ENCODE data around the gene BST2.
"Not testable (repeated sequence)": the region's sequence is repeated elsewhere in the genome, so short reads cannot be mapped to it uniquely, and the experiment has no call there.

BST2 gene

GRCh38 chr19:17389957-17390664 lies 15.3 kb downstream of the BST2 start:
- no peak for DNase-seq (ENCODE audit: low read depth, low spot score)

GRCh38 chr19:17389288-17389687 lies 16.1 kb downstream of the BST2 start:
- DNase-seq (ENCODE audit: low read depth, low spot score), result no peak

GRCh38 chr19:17385878-17386611 lies 19.4 kb downstream of the BST2 start:
- DNase-seq (ENCODE audit: low read depth, low spot score), result no peak

GRCh38 chr19:17380426-17381138 lies 24.8 kb downstream of the BST2 start:
- no peak for DNase-seq (ENCODE audit: low read depth, low spot score)

- no peak for DNase-seq (ENCODE audit: low read depth, low spot score)
Measured at GRCh38 chr19:17379221-17379631, 26.2 kb downstream of the BST2 start.

GRCh38 chr19:17378271-17378670 lies 27.2 kb downstream of the BST2 start:
- no peak for DNase-seq (ENCODE audit: low read depth, low spot score)

GRCh38 chr19:17376935-17377600 lies 28.4 kb downstream of the BST2 start, which contains the start of gene PLVAP:
Gene PLVAP, minus strand, starts transcription at chr19:17377342. Its CDS starts 54 bp downstream, at chr19:17377288.
- DNase-seq (ENCODE audit: low read depth, low spot score), result no peak

GRCh38 chr19:17370026-17370587 lies 35.3 kb downstream of the BST2 start:
- no peak for DNase-seq (ENCODE audit: low read depth, low spot score)

GRCh38 chr19:17365361-17365760 lies 40.1 kb downstream of the BST2 start:
- DNase-seq (ENCODE audit: low read depth, low spot score), result no peak

GRCh38 chr19:17363852-17364605 lies 41.4 kb downstream of the BST2 start:
- not testable (repeated sequence) for DNase-seq (ENCODE audit: low read depth, low spot score)

GRCh38 chr19:17359905-17360800 lies 45.3 kb downstream of the BST2 start:
- no peak for DNase-seq (ENCODE audit: low read depth, low spot score)

- DNase-seq (ENCODE audit: low read depth, low spot score), result no peak
Measured at GRCh38 chr19:17358395-17358794, 47.0 kb downstream of the BST2 start.

GRCh38 chr19:17357724-17358123 lies 47.7 kb downstream of the BST2 start:
- DNase-seq (ENCODE audit: low read depth, low spot score), result no peak

- DNase-seq (ENCODE audit: low read depth, low spot score), result no peak
Measured at GRCh38 chr19:17357078-17357666, 48.3 kb downstream of the BST2 start.

- DNase-seq (ENCODE audit: low read depth, low spot score), result no peak
Measured at GRCh38 chr19:17353386-17353785, 52.0 kb downstream of the BST2 start.

Measured in iPS DF 19.7 (cell line).